ENCODE results near the gene MVP.
A peak's percentile ranks its signal among the peaks of the same experiment; 100 is the strongest.

The MVP gene

GRCh38 chr16:29842732-29843346 is 22.6 kb downstream of the MVP start:
- CTCF ChIA-PET: interaction anchor here (1.0 kb wide), 1 partner anchor 27 kb away, joined by 3 read pairs; the partner anchor contains the start of gene PAGR1
- POLR2A ChIA-PET: interaction anchor here (1.2 to 1.9 kb wide), 3 partner anchors 26 to 119 kb away, joined by 3 to 9 read pairs (median 6); partner anchors contain the start of genes PAGR1 and TMEM219

GRCh38 chr16:29843931-29844330 is 23.7 kb downstream of the MVP start:
- no peak for DNase-seq (ENCODE audit: extremely low spot score)
- CTCF ChIA-PET: no interaction called here
- TF ChIP-seq L3MBTL2 (conservative IDR thresholded peaks at IDR 0.05) (no peak), NFRKB (IDR thresholded peaks at IDR 0.05) (no peak), SUZ12 (IDR thresholded peaks at IDR 0.05) (no peak), FOXM1 (IDR thresholded peaks at IDR 0.05; ENCODE audit: borderline replicate concordance) (no peak), ARNT (IDR thresholded peaks at IDR 0.05) (no peak), FOXA1 (IDR thresholded peaks at IDR 0.05) (no peak), CTBP1 (IDR thresholded peaks at IDR 0.05; ENCODE audit: borderline replicate concordance) (no peak), ELF4 (IDR thresholded peaks at IDR 0.05) (no peak), TARDBP (IDR thresholded peaks at IDR 0.05) (no peak), FOXK2 (IDR thresholded peaks at IDR 0.05) (no peak), LEF1 (IDR thresholded peaks at IDR 0.05; ENCODE audit: borderline replicate concordance) (no peak), HDGF (IDR thresholded peaks at IDR 0.05; ENCODE audit: borderline replicate concordance) (no peak), BHLHE40 (IDR thresholded peaks at IDR 0.05; ENCODE audit: borderline replicate concordance) (no peak), SP1 (IDR thresholded peaks at IDR 0.05) (no peak), PKNOX1 (IDR thresholded peaks at IDR 0.05) (no peak), ZNF384 (IDR thresholded peaks at IDR 0.05) (no peak)
- POLR2A ChIA-PET: interaction anchor here (1.9 kb wide), 1 partner anchor 27 kb away, joined by 9 read pairs; the partner anchor contains the start of gene PAGR1

More at GRCh38 chr16:29842732-29843346, 22.6 kb downstream of the MVP start:
- TF ChIP-seq LEF1 (IDR thresholded peaks at IDR 0.05; ENCODE audit: borderline replicate concordance): no peak
- no peak for TF ChIP-seq FOXK2 (IDR thresholded peaks at IDR 0.05)
- no peak for TF ChIP-seq FOXM1 (IDR thresholded peaks at IDR 0.05; ENCODE audit: borderline replicate concordance)
- no peak for TF ChIP-seq ZNF384 (IDR thresholded peaks at IDR 0.05)
- TF ChIP-seq L3MBTL2 (conservative IDR thresholded peaks at IDR 0.05): no peak
- no peak for TF ChIP-seq TARDBP (IDR thresholded peaks at IDR 0.05)
- TF ChIP-seq BHLHE40 (IDR thresholded peaks at IDR 0.05; ENCODE audit: borderline replicate concordance): no peak
- TF ChIP-seq ELF4 (IDR thresholded peaks at IDR 0.05): no peak
- no peak for TF ChIP-seq PKNOX1 (IDR thresholded peaks at IDR 0.05)
- no peak for TF ChIP-seq NFRKB (IDR thresholded peaks at IDR 0.05)
- TF ChIP-seq ARNT (IDR thresholded peaks at IDR 0.05): no peak
- no peak for TF ChIP-seq CTBP1 (IDR thresholded peaks at IDR 0.05; ENCODE audit: borderline replicate concordance)
- no peak for TF ChIP-seq FOXA1 (IDR thresholded peaks at IDR 0.05)
- no peak for TF ChIP-seq SUZ12 (IDR thresholded peaks at IDR 0.05)
- no peak for TF ChIP-seq SP1 (IDR thresholded peaks at IDR 0.05)
- no peak for TF ChIP-seq HDGF (IDR thresholded peaks at IDR 0.05; ENCODE audit: borderline replicate concordance)
- DNase-seq (ENCODE audit: extremely low spot score): no peak

GRCh38 chr16:29844575-29845331 is 24.5 kb downstream of the MVP start:
- CTCF ChIA-PET: no interaction called here
- DNase-seq (ENCODE audit: extremely low spot score): no peak
- POLR2A ChIA-PET: interaction anchor here (1.3 to 4.9 kb wide), 3 partner anchors 18 to 37 kb away, joined by 3 to 32 read pairs (median 5); partner anchors contain the start of gene PAGR1
- no peak for TF ChIP-seq TARDBP (IDR thresholded peaks at IDR 0.05)
- no peak for TF ChIP-seq BHLHE40 (IDR thresholded peaks at IDR 0.05; ENCODE audit: borderline replicate concordance)
- no peak for TF ChIP-seq LEF1 (IDR thresholded peaks at IDR 0.05; ENCODE audit: borderline replicate concordance)
- TF ChIP-seq ZNF384 (IDR thresholded peaks at IDR 0.05): no peak
- no peak for TF ChIP-seq HDGF (IDR thresholded peaks at IDR 0.05; ENCODE audit: borderline replicate concordance)
- no peak for TF ChIP-seq NFRKB (IDR thresholded peaks at IDR 0.05)
- no peak for TF ChIP-seq FOXA1 (IDR thresholded peaks at IDR 0.05)
- no peak for TF ChIP-seq PKNOX1 (IDR thresholded peaks at IDR 0.05)

GRCh38 chr16:29845656-29846055 is 25.4 kb downstream of the MVP start:
- TF ChIP-seq ZNF384 (IDR thresholded peaks at IDR 0.05): no peak
- TF ChIP-seq CTBP1 (IDR thresholded peaks at IDR 0.05; ENCODE audit: borderline replicate concordance): no peak
- no peak for TF ChIP-seq SP1 (IDR thresholded peaks at IDR 0.05)
- no peak for TF ChIP-seq FOXK2 (IDR thresholded peaks at IDR 0.05)
- TF ChIP-seq FOXM1 (IDR thresholded peaks at IDR 0.05; ENCODE audit: borderline replicate concordance): no peak
- no peak for DNase-seq (ENCODE audit: extremely low spot score)
- POLR2A ChIA-PET: interaction anchor here (1.3 to 4.9 kb wide), 3 partner anchors 19 to 38 kb away, joined by 3 to 32 read pairs (median 5); partner anchors contain the start of gene PAGR1
- CTCF ChIA-PET: no interaction called here

- ChIA-PET POLR2A (interaction anchor here (0.7 to 4.9 kb wide), 11 partner anchors 9 to 148 kb away, joined by 3 to 32 read pairs (median 5); partner anchors contain the start of genes CDIPT, KCTD13, KIF22 and MAZ), CTCF (interaction anchor here (0.5 to 3.6 kb wide), 47 partner anchors 9 to 1184 kb away, joined by 3 to 53 read pairs (median 4); partner anchors contain the start of genes C16orf92, CDIPT, KCTD13 and KIF22)
- DNase-seq (ENCODE audit: extremely low spot score): peak; percentile 93
- no peak for TF ChIP-seq PKNOX1 (IDR thresholded peaks at IDR 0.05)
- no peak for TF ChIP-seq ELF4 (IDR thresholded peaks at IDR 0.05)
- TF ChIP-seq CTBP1 (IDR thresholded peaks at IDR 0.05; ENCODE audit: borderline replicate concordance): no peak
- no peak for TF ChIP-seq TARDBP (IDR thresholded peaks at IDR 0.05)
- TF ChIP-seq FOXK2 (IDR thresholded peaks at IDR 0.05): no peak
- TF ChIP-seq ZNF384 (IDR thresholded peaks at IDR 0.05): 0 out of 2 replicates have a peak, but pooled peaks have one; percentile 28
- TF ChIP-seq L3MBTL2 (conservative IDR thresholded peaks at IDR 0.05): no peak
Observed at GRCh38 chr16:29848420-29849297, 28.4 kb downstream of the MVP start.

Measured in HEK293T (cell line).